BJ (cell line): ENCODE measurements around the gene HPGDS. TPM values are rescaled to one million over a fixed set of nuclear protein-coding genes. Genes with fewer than 3 reads are reported as not detected.
"Not testable (repeated sequence)": the region's sequence is repeated elsewhere in the genome, so short reads cannot be mapped to it uniquely, and the experiment has no call there.

Experiments
- CTCF ChIA-PET: fragments of 350-600 bp; formaldehyde crosslinking; extraction: SDS; loops from one replicate; lab custom pipeline; 2021; ENCODE audit warnings: antibody characterized with exemption, inconsistent platforms; lab: Yijun Ruan, JAX
- POLR2A ChIA-PET: fragments of 300-600 bp; sonication (Branson Sonifier 250); formaldehyde crosslinking; extraction: SDS; loops from one replicate; lab custom pipeline; 2021; ENCODE audit warnings: antibody characterized with exemption; lab: Charles Lee
- DNase-seq: peaks from one replicate; pipeline ENCODE4 v3.0.0-alpha.2; 2011; ENCODE audit warnings: low read depth
- H3K27me3 ChIP-seq: 2 replicates; pipeline ENCODE4 v1.6.0; 2011; ENCODE audit warnings: low read length; ENCODE audit not compliant: control insufficient read depth, insufficient read depth
- H3K36me3 ChIP-seq: 2 replicates; pipeline ENCODE4 v1.5.1; 2011; ENCODE audit warnings: low read length; ENCODE audit not compliant: control insufficient read depth, insufficient read depth
- H3K4me3 ChIP-seq: 2 replicates; pipeline ENCODE4 v1.5.1; 2011; ENCODE audit warnings: low read depth, mild to moderate bottlenecking, control low read depth, low read length
- CTCF ChIP-seq: IDR thresholded peaks from 2 replicates; pipeline ENCODE4 v1.5.1; 2011; ENCODE audit warnings: low read depth, mild to moderate bottlenecking, control low read depth, inconsistent platforms, low read length, moderate library complexity; ENCODE audit not compliant: insufficient read depth
- polyA plus RNA-seq: library from polyadenylated mRNA; depleted of rRNA; stranded (reverse); fragments of >200 nt; gene quantifications from 2 replicates; pipeline ENCODE4 v1.2.3, GENCODE V29; 2011

The HPGDS gene
- polyA plus RNA-seq, 1 experiment, result not detected

GRCh38 chr4:94325835-94326234, 16.8 kb downstream of the HPGDS start:
- ChIA-PET CTCF (no interaction called here), POLR2A (no interaction called here)
- Histone ChIP-seq H3K4me3 (no peak overlapping the region), H3K27me3 (no peaks in the 10 kb centered on the region), H3K36me3 (no peaks in the 10 kb centered on the region)
- DNase-seq, result no peak
- no peak for TF ChIP-seq CTCF

GRCh38 chr4:94319927-94320326, 22.7 kb downstream of the HPGDS start:
- CTCF ChIA-PET, H3K4me3 ChIP-seq, DNase-seq, POLR2A ChIA-PET, H3K36me3 ChIP-seq, H3K27me3 ChIP-seq: not testable (repeated sequence)

- no peak for DNase-seq
- no peaks in the 10 kb centered on the region for H3K36me3 ChIP-seq
- H3K27me3 ChIP-seq, result no peaks in the 10 kb centered on the region
- POLR2A ChIA-PET, result no interaction called here
- CTCF ChIA-PET, result interaction anchor here (1.1 kb wide), 1 partner anchor 288 kb away, joined by 3 read pairs; no protein-coding TSS in a partner anchor
- no peak overlapping the region for H3K4me3 ChIP-seq
- no peak for TF ChIP-seq CTCF
Observed at GRCh38 chr4:94307231-94307871, 35.3 kb downstream of the HPGDS start.

GRCh38 chr4:94306713-94307112, 35.9 kb downstream of the HPGDS start:
- DNase-seq, result no peak
- no peaks in the 10 kb centered on the region for H3K27me3 ChIP-seq
- ChIA-PET POLR2A (no interaction called here), CTCF (interaction anchor here (1.1 kb wide), 1 partner anchor 289 kb away, joined by 3 read pairs; no protein-coding TSS in a partner anchor)
- TF ChIP-seq CTCF, result no peak
- H3K4me3 ChIP-seq, result no peak overlapping the region
- H3K36me3 ChIP-seq, result no peaks in the 10 kb centered on the region

GRCh38 chr4:94305466-94306225, 37.0 kb downstream of the HPGDS start:
- DNase-seq, result no peak
- no peaks in the 10 kb centered on the region for H3K36me3 ChIP-seq
- ChIA-PET POLR2A (no interaction called here), CTCF (interaction anchor here (0.6 to 1.7 kb wide), 6 partner anchors 14 to 451 kb away, joined by 3 to 4 read pairs (median 4); no protein-coding TSS in a partner anchor)
- H3K27me3 ChIP-seq, result no peaks in the 10 kb centered on the region
- no peak for TF ChIP-seq CTCF
- no peak overlapping the region for H3K4me3 ChIP-seq
